ENCODE results near the gene AGK. TPM values are rescaled to one million over a fixed set of nuclear protein-coding genes. Genes with fewer than 3 reads are reported as not detected.

Gene AGK
- total RNA-seq, 1 experiment from 2014 or later, result 32.6 TPM

GRCh38 chr7:141544831-141545230, 6.4 kb upstream of the AGK start:
- Histone ChIP-seq H3K4me1 (ENCODE audit: control insufficient read depth, insufficient read depth, low read length) (no peaks in the 10 kb centered on the region), H3K4me3 (ENCODE audit: low read depth in 2 of 2, low read length in 2 of 2) (no peak overlapping the region), H3K27me3 (ENCODE audit: control insufficient read depth, insufficient read depth, low read length) (no peaks in the 10 kb centered on the region; the same call in 1 of the 2 replicates), H3K27ac (ENCODE audit: low read length) (no peak overlapping the region), H3K36me3 (ENCODE audit: control insufficient read depth, insufficient read depth, low read length) (no peaks in the 10 kb centered on the region), H3K9me3 (ENCODE audit: control insufficient read depth, insufficient read depth, low read depth, low read length) (no peaks in the 10 kb centered on the region)
- CTCF ChIA-PET, result no interaction called here
- ATAC-seq (no peak), DNase-seq (ENCODE audit: low read depth, low spot score) (no peak)
- BruUV-seq (replicated peaks), result no TSS peak
- POLR2A ChIA-PET, result no interaction called here
- no peak for TF ChIP-seq TCF7L2 (IDR thresholded peaks at IDR 0.05; ENCODE audit: low read depth, low read length)
- no peak for TF ChIP-seq POLR2AphosphoS5 (IDR thresholded peaks at IDR 0.05; ENCODE audit: low read depth, low read length)
- no peak for TF ChIP-seq SIN3A (IDR thresholded peaks at IDR 0.05; ENCODE audit: borderline replicate concordance, insufficient read depth, low read depth, low read length)
- TF ChIP-seq CTCF (IDR thresholded peaks at IDR 0.05), result no peak
- TF ChIP-seq REST (IDR thresholded peaks at IDR 0.05; ENCODE audit: insufficient read depth in 1 of 2, low read depth in 2 of 2, low read length in 1 of 2), result no peak
- intact Hi-C loops (cut with micrococcal nuclease; ENCODE audit: unreplicated experiment) (no loop called here), in situ Hi-C loops (cut with HindIII; ENCODE audit: low pct_unique_long_range_greater_than_20kb, low sequenced_read_pairs) (no loop called here)

- H3K4me1 ChIP-seq (ENCODE audit: control insufficient read depth, insufficient read depth, low read length), result peaks cover 2% of the 10 kb centered on the region; the same call in 1 of the 2 replicates
- POLR2A ChIA-PET, result no interaction called here
- intact Hi-C loops (cut with micrococcal nuclease; ENCODE audit: unreplicated experiment), result no loop called here
- H3K27ac ChIP-seq (ENCODE audit: low read length), result no peak overlapping the region
- no peak overlapping the region for H3K4me3 ChIP-seq (ENCODE audit: low read depth in 2 of 2, low read length in 2 of 2)
- TF ChIP-seq SIN3A (IDR thresholded peaks at IDR 0.05; ENCODE audit: borderline replicate concordance, insufficient read depth, low read depth, low read length) (no peak), POLR2AphosphoS5 (IDR thresholded peaks at IDR 0.05; ENCODE audit: low read depth, low read length) (no peak), CTCF (IDR thresholded peaks at IDR 0.05) (no peak), REST (IDR thresholded peaks at IDR 0.05; ENCODE audit: insufficient read depth in 1 of 2, low read depth in 2 of 2, low read length in 1 of 2) (no peak), TCF7L2 (IDR thresholded peaks at IDR 0.05; ENCODE audit: low read depth, low read length) (no peak)
- CTCF ChIA-PET, result no interaction called here
- in situ Hi-C loops (cut with HindIII; ENCODE audit: low pct_unique_long_range_greater_than_20kb, low sequenced_read_pairs), result no loop called here
- H3K36me3 ChIP-seq (ENCODE audit: control insufficient read depth, insufficient read depth, low read length), result no peaks in the 10 kb centered on the region
- ATAC-seq (no peak), DNase-seq (ENCODE audit: low read depth, low spot score) (no peak)
- no peaks in the 10 kb centered on the region for H3K9me3 ChIP-seq (ENCODE audit: control insufficient read depth, insufficient read depth, low read depth, low read length)
- no TSS peak for BruUV-seq (replicated peaks)
- no peaks in the 10 kb centered on the region for H3K27me3 ChIP-seq (ENCODE audit: control insufficient read depth, insufficient read depth, low read length)
These were observed 1.6 kb upstream of the AGK start for GRCh38 chr7:141549582-141549981.

Measured in Panc1 (cell line).